ENCODE data around the gene NINJ2. TPM values are rescaled to one million over a fixed set of nuclear protein-coding genes. Genes with fewer than 3 reads are reported as not detected.
A peak's percentile ranks its signal among the peaks of the same experiment; 100 is the strongest.

NINJ2 gene
- total and polyA plus RNA-seq, 10 donors: 6.6 to 18.8 (median 10.2) TPM

GRCh38 chr12:612886-613285 is 50.4 kb downstream of the NINJ2 start:
- peaks cover 15 to 99% (median 71%) of the 10 kb centered on the region in 6 donors for H3K4me1 ChIP-seq

GRCh38 chr12:612293-612692 is 51.0 kb downstream of the NINJ2 start:
- no peak for TF ChIP-seq POLR2A (IDR thresholded peaks at IDR 0.05)
- no peak for TF ChIP-seq POLR2AphosphoS5 (IDR thresholded peaks at IDR 0.05)
- no peak for TF ChIP-seq CTCF (IDR thresholded peaks at IDR 0.05 in 8 of 11, conservative IDR thresholded peaks at IDR 0.05 in 3 of 11)
- intact Hi-C loops (cut with DNase I; ENCODE audit: low total_unique reads): no loop called here
- DNase-seq: no peak
- H3K4me3 ChIP-seq: no peak overlapping the region
- peak overlapping the region in 3 of 8 donors; percentile 89 to 94 (median 92) for H3K27ac ChIP-seq
- peaks cover 15 to 99% (median 70%) of the 10 kb centered on the region in 6 donors for H3K4me1 ChIP-seq
- WGBS, 5 donors: 83 to 95% (median 92%) methylated on average over 7 of the region's 7 CpGs
- H3K27me3 ChIP-seq (replicated peaks in 1 of 7): no peaks in the 10 kb centered on the region
- H3K9me3 ChIP-seq: no peaks in the 10 kb centered on the region
- no peaks in the 10 kb centered on the region for H3K36me3 ChIP-seq

More at GRCh38 chr12:612886-613285, 50.4 kb downstream of the NINJ2 start:
- no peaks in the 10 kb centered on the region for H3K27me3 ChIP-seq (replicated peaks in 1 of 7)
- intact Hi-C loops (cut with DNase I; ENCODE audit: low total_unique reads): no loop called here
- peak overlapping the region in 4 of 8 donors; percentile 27 to 94 (median 90) for H3K27ac ChIP-seq
- DNase-seq: no peak
- no peaks in the 10 kb centered on the region for H3K9me3 ChIP-seq
- TF ChIP-seq POLR2A (IDR thresholded peaks at IDR 0.05) (no peak), CTCF (IDR thresholded peaks at IDR 0.05 in 8 of 11, conservative IDR thresholded peaks at IDR 0.05 in 3 of 11) (no peak), POLR2AphosphoS5 (IDR thresholded peaks at IDR 0.05) (no peak)
- no peaks in the 10 kb centered on the region for H3K36me3 ChIP-seq
- H3K4me3 ChIP-seq: no peak overlapping the region
- 95 to 99% (median 97%) methylated on average over 4 of the region's 4 CpGs for WGBS, 5 donors

GRCh38 chr12:611721-612120 is 51.5 kb downstream of the NINJ2 start:
- H3K27me3 ChIP-seq (replicated peaks in 1 of 7): no peaks in the 10 kb centered on the region
- no peak for DNase-seq
- no peaks in the 10 kb centered on the region for H3K9me3 ChIP-seq
- no peaks in the 10 kb centered on the region for H3K36me3 ChIP-seq
- H3K27ac ChIP-seq: peak overlapping the region in 6 of 8 donors; percentile 79 to 94 (median 87)
- intact Hi-C loops (cut with DNase I; ENCODE audit: low total_unique reads): no loop called here
- TF ChIP-seq POLR2A (IDR thresholded peaks at IDR 0.05) (no peak), CTCF (IDR thresholded peaks at IDR 0.05 in 8 of 11, conservative IDR thresholded peaks at IDR 0.05 in 3 of 11) (no peak), POLR2AphosphoS5 (IDR thresholded peaks at IDR 0.05) (no peak)
- WGBS, 5 donors: 58 to 80% (median 73%) methylated on average over 3 of the region's 3 CpGs
- peaks cover 15 to 97% (median 67%) of the 10 kb centered on the region in 6 donors for H3K4me1 ChIP-seq
- H3K4me3 ChIP-seq: no peak overlapping the region

- no peak for DNase-seq
- WGBS, 5 donors: 95 to 98% (median 98%) methylated on average over 54 to 58 of the region's 58 CpGs
- Histone ChIP-seq H3K36me3 (no peaks in the 10 kb centered on the region), H3K9me3 (no peaks in the 10 kb centered on the region), H3K27me3 (replicated peaks in 1 of 7) (no peaks in the 10 kb centered on the region), H3K27ac (peak overlapping the region in 5 of 8 donors; percentile 79 to 94 (median 89)), H3K4me1 (peaks cover 15 to 73% (median 45%) of the 10 kb centered on the region in 6 donors), H3K4me3 (no peak overlapping the region)
- intact Hi-C loops (cut with DNase I; ENCODE audit: low total_unique reads): no loop called here
- TF ChIP-seq CTCF (IDR thresholded peaks at IDR 0.05 in 8 of 11, conservative IDR thresholded peaks at IDR 0.05 in 3 of 11): no peak
- TF ChIP-seq POLR2A (IDR thresholded peaks at IDR 0.05): no peak
- TF ChIP-seq POLR2AphosphoS5 (IDR thresholded peaks at IDR 0.05): no peak
Measured at GRCh38 chr12:608921-609320, 54.3 kb downstream of the NINJ2 start.
